Measurements from ENCODE around the gene PHYHD1.
A peak's percentile ranks its signal among the peaks of the same experiment; 100 is the strongest.

GRCh38 chr9:128927731-128928411 is 7.1 kb downstream of the PHYHD1 start:
- TF ChIP-seq, protein P1, sequence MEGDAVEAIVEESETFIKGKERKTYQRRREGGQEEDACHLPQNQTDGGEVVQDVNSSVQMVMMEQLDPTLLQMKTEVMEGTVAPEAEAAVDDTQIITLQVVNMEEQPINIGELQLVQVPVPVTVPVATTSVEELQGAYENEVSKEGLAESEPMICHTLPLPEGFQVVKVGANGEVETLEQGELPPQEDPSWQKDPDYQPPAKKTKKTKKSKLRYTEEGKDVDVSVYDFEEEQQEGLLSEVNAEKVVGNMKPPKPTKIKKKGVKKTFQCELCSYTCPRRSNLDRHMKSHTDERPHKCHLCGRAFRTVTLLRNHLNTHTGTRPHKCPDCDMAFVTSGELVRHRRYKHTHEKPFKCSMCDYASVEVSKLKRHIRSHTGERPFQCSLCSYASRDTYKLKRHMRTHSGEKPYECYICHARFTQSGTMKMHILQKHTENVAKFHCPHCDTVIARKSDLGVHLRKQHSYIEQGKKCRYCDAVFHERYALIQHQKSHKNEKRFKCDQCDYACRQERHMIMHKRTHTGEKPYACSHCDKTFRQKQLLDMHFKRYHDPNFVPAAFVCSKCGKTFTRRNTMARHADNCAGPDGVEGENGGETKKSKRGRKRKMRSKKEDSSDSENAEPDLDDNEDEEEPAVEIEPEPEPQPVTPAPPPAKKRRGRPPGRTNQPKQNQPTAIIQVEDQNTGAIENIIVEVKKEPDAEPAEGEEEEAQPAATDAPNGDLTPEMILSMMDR (IDR thresholded peaks at IDR 0.05), result peak in 3 of 4 experiments; percentile 87 to 93 (median 89)
- TF ChIP-seq POLR2AphosphoS5 (IDR thresholded peaks at IDR 0.05), result no peak
- TF ChIP-seq POLR2A (IDR thresholded peaks at IDR 0.05), result no peak
- TF ChIP-seq EP300 (IDR thresholded peaks at IDR 0.05), result no peak
